ENCODE results near the gene PISD.

The PISD gene

GRCh38 chr22:31622980-31623379 lies 39.0 kb downstream of the PISD start:
- Mint-ChIP-seq H3K4me1 (peaks cover 74% of the 10 kb centered on the region), H3K27me3 (no peaks in the 10 kb centered on the region), H3K9me3 (no peaks in the 10 kb centered on the region), H3K27ac (peak overlapping the region; percentile 61 to 94), H3K4me3 (no peak overlapping the region)
- no peak for ATAC-seq
- DNase-seq = no peak

- peaks cover 70% of the 10 kb centered on the region for H3K4me1 Mint-ChIP-seq
- no peaks in the 10 kb centered on the region for H3K9me3 Mint-ChIP-seq
- DNase-seq (no peak), ATAC-seq (peak; percentile 10)
- peak overlapping the region; percentile 88 to 90 for H3K27ac Mint-ChIP-seq
- H3K27me3 Mint-ChIP-seq = no peaks in the 10 kb centered on the region
- no peak overlapping the region for H3K4me3 Mint-ChIP-seq
Measured at GRCh38 chr22:31621507-31622124, 40.4 kb downstream of the PISD start.

- Mint-ChIP-seq H3K4me1 (peaks cover 70% of the 10 kb centered on the region), H3K27ac (peak overlapping the region; percentile 65 to 90), H3K9me3 (no peaks in the 10 kb centered on the region), H3K4me3 (no peak overlapping the region), H3K27me3 (no peaks in the 10 kb centered on the region)
- DNase-seq (no peak), ATAC-seq (no peak)
Measured at GRCh38 chr22:31620756-31621480, 41.1 kb downstream of the PISD start.

GRCh38 chr22:31619611-31620300 lies 42.3 kb downstream of the PISD start:
- DNase-seq = no peak

GRCh38 chr22:31618471-31619176 lies 43.4 kb downstream of the PISD start:
- Mint-ChIP-seq H3K27me3 (no peaks in the 10 kb centered on the region), H3K27ac (peak overlapping the region; percentile 49 to 79), H3K9me3 (no peaks in the 10 kb centered on the region), H3K4me3 (no peak overlapping the region), H3K4me1 (peaks cover 74% of the 10 kb centered on the region)
- ATAC-seq = no peak
- DNase-seq = no peak

More at GRCh38 chr22:31619611-31620300, 42.3 kb downstream of the PISD start:
- Mint-ChIP-seq H3K27me3 (no peaks in the 10 kb centered on the region), H3K4me3 (peak overlapping the region in 1 of 2 donors; percentile 10), H3K9me3 (no peaks in the 10 kb centered on the region), H3K4me1 (peaks cover 70% of the 10 kb centered on the region), H3K27ac (peak overlapping the region; percentile 13 to 90)
- ATAC-seq = no peak

- Mint-ChIP-seq H3K9me3 (no peaks in the 10 kb centered on the region), H3K4me1 (peaks cover 71% of the 10 kb centered on the region), H3K27ac (peak overlapping the region in 1 of 2 donors; percentile 96), H3K4me3 (no peak overlapping the region), H3K27me3 (no peaks in the 10 kb centered on the region)
- DNase-seq (no peak), ATAC-seq (no peak)
Measured at GRCh38 chr22:31618057-31618456, 44.0 kb downstream of the PISD start.

GRCh38 chr22:31616315-31616980 lies 45.6 kb downstream of the PISD start:
- no peaks in the 10 kb centered on the region for H3K9me3 Mint-ChIP-seq
- peak overlapping the region; percentile 61 to 95 for H3K27ac Mint-ChIP-seq
- H3K27me3 Mint-ChIP-seq = no peaks in the 10 kb centered on the region
- peak overlapping the region in 1 of 2 donors; percentile 44 for H3K4me3 Mint-ChIP-seq
- peak; percentile 86 for ATAC-seq
- peak in 1 of 2 donors; percentile 55 for DNase-seq
- peaks cover 61% of the 10 kb centered on the region for H3K4me1 Mint-ChIP-seq

GRCh38 chr22:31615940-31616314 lies 46.1 kb downstream of the PISD start:
- Mint-ChIP-seq H3K9me3 (no peaks in the 10 kb centered on the region), H3K4me1 (peaks cover 56% of the 10 kb centered on the region), H3K27me3 (no peaks in the 10 kb centered on the region), H3K4me3 (peak overlapping the region in 1 of 2 donors; percentile 3), H3K27ac (peak overlapping the region; percentile 81 to 95)
- ATAC-seq (no peak), DNase-seq (no peak)

- DNase-seq = no peak
- Mint-ChIP-seq H3K27ac (peak overlapping the region; percentile 81 to 95), H3K4me3 (peak overlapping the region in 1 of 2 donors; percentile 3), H3K9me3 (no peaks in the 10 kb centered on the region), H3K4me1 (peaks cover 56% of the 10 kb centered on the region), H3K27me3 (no peaks in the 10 kb centered on the region)
- ATAC-seq = no peak
Measured at GRCh38 chr22:31615491-31615860, 46.5 kb downstream of the PISD start.

GRCh38 chr22:31614781-31615490 lies 47.1 kb downstream of the PISD start:
- peak overlapping the region; percentile 95 to 96 for H3K27ac Mint-ChIP-seq
- ATAC-seq (no peak), DNase-seq (no peak)
- H3K27me3 Mint-ChIP-seq = no peaks in the 10 kb centered on the region
- no peaks in the 10 kb centered on the region for H3K9me3 Mint-ChIP-seq
- H3K4me3 Mint-ChIP-seq = peak overlapping the region in 1 of 2 donors; percentile 8
- peaks cover 56% of the 10 kb centered on the region for H3K4me1 Mint-ChIP-seq

GRCh38 chr22:31613904-31614296 lies 48.1 kb downstream of the PISD start:
- no peak for DNase-seq
- Mint-ChIP-seq H3K27ac (peak overlapping the region; percentile 87 to 96), H3K4me1 (peaks cover 46% of the 10 kb centered on the region), H3K27me3 (no peaks in the 10 kb centered on the region), H3K4me3 (no peak overlapping the region), H3K9me3 (no peaks in the 10 kb centered on the region)
- ATAC-seq = no peak

GRCh38 chr22:31613286-31613903 lies 48.6 kb downstream of the PISD start:
- Mint-ChIP-seq H3K4me3 (no peak overlapping the region), H3K27ac (peak overlapping the region in 1 of 2 donors; percentile 96), H3K27me3 (no peaks in the 10 kb centered on the region), H3K9me3 (no peaks in the 10 kb centered on the region), H3K4me1 (peaks cover 42% of the 10 kb centered on the region)
- DNase-seq (no peak), ATAC-seq (no peak)

GRCh38 chr22:31612891-31613285 lies 49.1 kb downstream of the PISD start:
- Mint-ChIP-seq H3K4me1 (peaks cover 42% of the 10 kb centered on the region), H3K4me3 (no peak overlapping the region), H3K9me3 (no peaks in the 10 kb centered on the region), H3K27ac (peak overlapping the region in 1 of 2 donors; percentile 86), H3K27me3 (no peaks in the 10 kb centered on the region)
- ATAC-seq = no peak
- DNase-seq = no peak

GRCh38 chr22:31611061-31611760 lies 50.8 kb downstream of the PISD start:
- H3K27ac Mint-ChIP-seq = no peak overlapping the region
- ATAC-seq (no peak), DNase-seq (no peak)
- peaks cover 29% of the 10 kb centered on the region for H3K4me1 Mint-ChIP-seq
- no peaks in the 10 kb centered on the region for H3K27me3 Mint-ChIP-seq
- no peak overlapping the region for H3K4me3 Mint-ChIP-seq
- no peaks in the 10 kb centered on the region for H3K9me3 Mint-ChIP-seq
